Measurements from ENCODE around the gene CDH13. TPM values are rescaled to one million over a fixed set of nuclear protein-coding genes. Genes with fewer than 3 reads are reported as not detected.

Gene CDH13
- total RNA-seq, 1 experiment from 2014 or later, result 0.56 TPM

DNA sequence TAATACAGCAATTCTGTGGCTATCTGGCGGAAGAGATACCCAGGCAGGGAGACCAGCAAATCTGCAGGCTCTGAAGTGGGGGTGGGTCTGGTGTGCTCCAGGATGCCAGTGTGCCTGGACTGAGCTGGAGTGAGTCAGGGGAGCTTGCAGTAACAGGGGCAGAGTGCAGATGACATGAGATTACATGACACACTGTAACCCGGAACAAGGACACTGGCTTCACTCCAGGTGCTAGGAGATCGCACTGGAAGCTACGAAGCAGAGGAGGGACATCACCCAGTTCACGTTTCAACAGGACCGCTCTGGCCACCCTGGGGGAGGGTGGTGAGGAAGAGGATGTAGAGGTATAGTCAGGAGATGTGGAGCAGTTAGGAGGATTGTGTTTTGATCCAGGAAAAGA is 475.6 kb downstream of the CDH13 start:
- H3K4me3 ChIP-seq (ENCODE audit: low read length), result no peak overlapping the region
- H3K9ac ChIP-seq (ENCODE audit: low read length), result no peak overlapping the region
- H3K79me2 ChIP-seq (ENCODE audit: low read length), result no peaks in the 10 kb centered on the region
- H3K27ac ChIP-seq (ENCODE audit: low read length), result no peak overlapping the region
- H3K9me3 ChIP-seq (ENCODE audit: low read length), result 0 out of 2 replicates have a peak, but pooled peaks cover 4% of the 10 kb centered on the region
- no peak overlapping the region for H2AFZ ChIP-seq (ENCODE audit: low read length)
- H4K20me1 ChIP-seq (ENCODE audit: insufficient read depth, low read depth, low read length), result no peaks in the 10 kb centered on the region
- H3K27me3 ChIP-seq (ENCODE audit: low read length), result no peaks in the 10 kb centered on the region
- no peaks in the 10 kb centered on the region for H3K9me2 ChIP-seq (replicated peaks; ENCODE audit: insufficient read depth, low read length)
- no peak for DNase-seq
- H3K4me1 ChIP-seq (ENCODE audit: low read length), result peaks cover 11% of the 10 kb centered on the region
- H3K36me3 ChIP-seq (ENCODE audit: insufficient read depth, low read length), result no peaks in the 10 kb centered on the region
- no peak overlapping the region for H3K4me2 ChIP-seq (ENCODE audit: low read depth, low read length, poor library complexity, severe bottlenecking)

DNA sequence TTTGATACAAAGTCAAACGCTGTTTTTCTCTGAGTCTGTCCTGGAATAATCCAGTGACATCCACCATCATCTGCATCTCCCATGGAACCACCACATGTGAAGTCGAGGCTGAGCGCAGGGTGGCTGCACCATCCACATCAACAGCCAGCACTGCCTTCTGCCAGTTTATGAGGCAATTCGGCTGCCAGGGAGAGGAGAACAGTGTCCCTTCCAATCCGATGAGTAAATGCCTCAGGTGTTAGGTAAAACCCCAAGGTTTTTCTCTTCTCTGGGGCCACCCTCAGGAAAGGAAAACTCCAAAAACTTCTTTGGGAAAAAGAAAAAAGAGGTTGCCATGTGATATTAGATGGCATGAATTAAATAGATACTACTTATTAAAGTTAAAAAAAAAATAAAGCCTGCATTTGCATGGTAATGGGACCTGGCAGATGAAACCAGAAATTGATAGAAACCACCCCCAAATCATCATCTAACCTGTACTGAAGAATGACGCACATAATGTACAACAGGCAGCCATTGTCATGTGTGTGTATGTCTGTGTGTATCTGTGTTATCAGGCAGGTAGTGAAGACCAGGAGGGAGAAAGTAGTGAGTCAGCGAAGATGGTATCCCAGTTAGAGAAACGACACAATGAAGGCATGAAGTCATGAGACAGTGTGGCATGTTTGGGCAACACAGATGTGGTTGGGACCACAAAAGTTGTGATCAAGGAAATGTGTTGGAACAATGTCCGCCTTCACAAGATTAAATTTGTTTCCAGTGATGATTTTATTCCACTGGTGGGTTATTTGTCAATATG is 478.7 kb downstream of the CDH13 start:
- Histone ChIP-seq H3K4me2 (ENCODE audit: low read depth, low read length, poor library complexity, severe bottlenecking) (no peak overlapping the region), H3K27ac (ENCODE audit: low read length) (no peak overlapping the region), H3K9ac (ENCODE audit: low read length) (no peak overlapping the region), H2AFZ (ENCODE audit: low read length) (no peak overlapping the region), H3K27me3 (ENCODE audit: low read length) (no peaks in the 10 kb centered on the region), H4K20me1 (ENCODE audit: insufficient read depth, low read depth, low read length) (no peaks in the 10 kb centered on the region), H3K9me2 (replicated peaks; ENCODE audit: insufficient read depth, low read length) (no peaks in the 10 kb centered on the region), H3K4me1 (ENCODE audit: low read length) (peaks cover 10% of the 10 kb centered on the region), H3K79me2 (ENCODE audit: low read length) (no peaks in the 10 kb centered on the region), H3K36me3 (ENCODE audit: insufficient read depth, low read length) (no peaks in the 10 kb centered on the region), H3K4me3 (ENCODE audit: low read length) (no peak overlapping the region), H3K9me3 (ENCODE audit: low read length) (no peaks in the 10 kb centered on the region)
- no peak for DNase-seq

DNA sequence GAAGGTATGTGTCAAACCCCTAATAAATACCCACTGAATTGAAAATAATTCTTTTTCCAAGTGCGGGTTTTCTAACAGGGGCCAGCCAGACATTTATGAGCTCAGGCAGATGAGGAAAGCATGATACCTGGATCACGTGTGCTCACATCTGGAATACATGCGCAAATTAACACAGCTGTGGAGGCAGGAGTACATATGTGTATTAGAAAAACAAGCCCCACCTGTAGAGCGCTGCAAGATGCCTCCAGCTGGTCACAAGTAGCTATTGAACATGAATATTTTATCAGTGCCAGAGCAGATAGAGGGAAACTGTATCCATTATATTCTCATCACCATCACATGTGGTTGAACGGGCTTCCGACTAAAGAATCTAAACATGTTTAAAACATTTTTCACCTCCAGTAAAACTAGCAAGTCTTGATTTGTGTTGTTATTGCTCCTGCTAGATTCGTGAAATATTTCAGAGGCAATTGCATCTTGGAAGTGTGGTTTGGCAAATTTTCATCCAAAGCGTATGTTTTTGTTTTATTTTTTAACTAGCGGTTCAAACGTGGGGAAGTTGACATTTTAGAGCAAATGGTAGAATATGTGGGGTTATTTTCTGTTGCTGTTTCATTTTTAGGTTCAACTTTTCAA is 482.8 kb downstream of the CDH13 start:
- H2AFZ ChIP-seq (ENCODE audit: low read length), result no peak overlapping the region
- H3K9me2 ChIP-seq (replicated peaks; ENCODE audit: insufficient read depth, low read length), result no peaks in the 10 kb centered on the region
- no peak for DNase-seq
- no peak overlapping the region for H3K4me3 ChIP-seq (ENCODE audit: low read length)
- H3K36me3 ChIP-seq (ENCODE audit: insufficient read depth, low read length), result no peaks in the 10 kb centered on the region
- H3K79me2 ChIP-seq (ENCODE audit: low read length), result no peaks in the 10 kb centered on the region
- no peak overlapping the region for H3K27ac ChIP-seq (ENCODE audit: low read length)
- no peaks in the 10 kb centered on the region for H3K9me3 ChIP-seq (ENCODE audit: low read length)
- no peak overlapping the region for H3K9ac ChIP-seq (ENCODE audit: low read length)
- H3K4me1 ChIP-seq (ENCODE audit: low read length), result peaks cover 25% of the 10 kb centered on the region
- peak overlapping the region; percentile 3 for H3K4me2 ChIP-seq (ENCODE audit: low read depth, low read length, poor library complexity, severe bottlenecking)
- H3K27me3 ChIP-seq (ENCODE audit: low read length), result no peaks in the 10 kb centered on the region
- no peaks in the 10 kb centered on the region for H4K20me1 ChIP-seq (ENCODE audit: insufficient read depth, low read depth, low read length)

DNA sequence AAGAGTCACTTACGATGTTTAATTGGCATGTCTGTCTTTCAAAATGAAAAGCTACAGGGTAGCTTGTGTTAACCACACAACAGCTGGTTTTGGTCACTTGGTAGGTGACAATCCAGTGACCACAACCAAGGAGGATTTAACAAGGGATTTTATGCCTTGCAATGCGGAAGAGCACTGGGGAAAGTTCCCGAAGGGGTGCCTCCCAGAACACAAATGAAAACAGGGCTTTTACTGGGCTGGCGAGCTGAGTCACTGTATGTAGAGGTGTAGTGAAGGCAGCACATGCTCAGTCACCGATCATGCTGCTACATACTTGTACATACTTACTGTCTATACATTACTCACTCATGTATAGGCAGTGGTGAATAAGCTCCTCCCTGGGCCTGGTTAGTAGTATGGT is 483.5 kb downstream of the CDH13 start:
- H3K4me2 ChIP-seq (ENCODE audit: low read depth, low read length, poor library complexity, severe bottlenecking), result peak overlapping the region; percentile 3
- H3K9me2 ChIP-seq (replicated peaks; ENCODE audit: insufficient read depth, low read length), result no peaks in the 10 kb centered on the region
- no peak overlapping the region for H3K9ac ChIP-seq (ENCODE audit: low read length)
- H3K36me3 ChIP-seq (ENCODE audit: insufficient read depth, low read length), result no peaks in the 10 kb centered on the region
- H3K4me3 ChIP-seq (ENCODE audit: low read length), result no peak overlapping the region
- H3K27ac ChIP-seq (ENCODE audit: low read length), result no peak overlapping the region
- H3K79me2 ChIP-seq (ENCODE audit: low read length), result no peaks in the 10 kb centered on the region
- H3K4me1 ChIP-seq (ENCODE audit: low read length), result peaks cover 28% of the 10 kb centered on the region
- no peak overlapping the region for H2AFZ ChIP-seq (ENCODE audit: low read length)
- H3K9me3 ChIP-seq (ENCODE audit: low read length), result no peaks in the 10 kb centered on the region
- no peak for DNase-seq
- H4K20me1 ChIP-seq (ENCODE audit: insufficient read depth, low read depth, low read length), result no peaks in the 10 kb centered on the region
- no peaks in the 10 kb centered on the region for H3K27me3 ChIP-seq (ENCODE audit: low read length)

DNA sequence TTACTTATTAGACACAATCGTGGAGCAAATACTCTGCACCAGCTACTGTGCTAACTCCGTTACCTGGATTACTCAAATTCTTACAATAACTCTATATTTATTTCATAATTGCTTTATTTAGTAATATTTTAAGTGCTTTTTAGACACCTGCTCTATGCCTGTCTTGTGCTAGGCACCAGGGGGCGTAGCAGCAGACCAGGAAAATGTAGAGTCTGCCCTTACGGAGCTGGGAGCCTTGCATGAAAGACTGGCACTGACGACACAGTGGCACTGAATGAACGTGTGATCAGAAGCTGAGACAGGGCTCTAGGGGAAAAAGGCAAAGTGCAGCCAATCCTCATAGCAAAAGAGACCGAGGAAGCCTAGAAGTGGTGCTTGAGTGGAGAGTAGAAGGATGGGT is 486.5 kb downstream of the CDH13 start:
- no peaks in the 10 kb centered on the region for H3K9me2 ChIP-seq (replicated peaks; ENCODE audit: insufficient read depth, low read length)
- H3K27me3 ChIP-seq (ENCODE audit: low read length), result no peaks in the 10 kb centered on the region
- peak; percentile 85 for DNase-seq
- no peak overlapping the region for H3K27ac ChIP-seq (ENCODE audit: low read length)
- H4K20me1 ChIP-seq (ENCODE audit: insufficient read depth, low read depth, low read length), result no peaks in the 10 kb centered on the region
- no peak overlapping the region for H3K9ac ChIP-seq (ENCODE audit: low read length)
- no peaks in the 10 kb centered on the region for H3K79me2 ChIP-seq (ENCODE audit: low read length)
- peaks cover 30% of the 10 kb centered on the region for H3K4me1 ChIP-seq (ENCODE audit: low read length)
- peak overlapping the region; percentile 35 for H3K4me2 ChIP-seq (ENCODE audit: low read depth, low read length, poor library complexity, severe bottlenecking)
- H3K4me3 ChIP-seq (ENCODE audit: low read length), result no peak overlapping the region
- no peak overlapping the region for H2AFZ ChIP-seq (ENCODE audit: low read length)
- H3K36me3 ChIP-seq (ENCODE audit: insufficient read depth, low read length), result no peaks in the 10 kb centered on the region
- no peaks in the 10 kb centered on the region for H3K9me3 ChIP-seq (ENCODE audit: low read length)

DNA sequence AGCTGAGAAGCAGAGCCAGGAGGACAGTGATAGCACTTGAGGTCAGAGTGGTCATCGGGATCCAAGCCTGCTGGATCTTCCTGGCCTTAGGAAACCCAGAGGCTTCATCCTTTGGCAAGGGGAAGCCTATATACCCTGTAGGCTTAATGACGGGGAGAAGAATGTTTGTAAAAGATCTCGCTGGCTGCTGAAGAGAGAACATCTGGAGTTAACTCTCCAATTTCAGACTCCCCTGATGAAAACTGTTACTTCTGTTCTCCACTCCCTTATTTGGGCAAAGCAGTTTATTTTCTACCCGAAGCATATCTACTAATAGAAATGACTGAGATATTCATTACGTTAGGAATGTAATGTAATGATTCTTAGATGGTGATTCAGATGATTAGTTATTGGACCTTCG is 487.0 kb downstream of the CDH13 start:
- Histone ChIP-seq H3K9me3 (ENCODE audit: low read length) (no peaks in the 10 kb centered on the region), H3K4me1 (ENCODE audit: low read length) (peaks cover 30% of the 10 kb centered on the region), H4K20me1 (ENCODE audit: insufficient read depth, low read depth, low read length) (no peaks in the 10 kb centered on the region), H3K27me3 (ENCODE audit: low read length) (no peaks in the 10 kb centered on the region), H3K4me2 (ENCODE audit: low read depth, low read length, poor library complexity, severe bottlenecking) (peak overlapping the region; percentile 35), H3K27ac (ENCODE audit: low read length) (no peak overlapping the region), H3K4me3 (ENCODE audit: low read length) (no peak overlapping the region), H3K9me2 (replicated peaks; ENCODE audit: insufficient read depth, low read length) (no peaks in the 10 kb centered on the region), H2AFZ (ENCODE audit: low read length) (no peak overlapping the region), H3K79me2 (ENCODE audit: low read length) (no peaks in the 10 kb centered on the region), H3K9ac (ENCODE audit: low read length) (no peak overlapping the region), H3K36me3 (ENCODE audit: insufficient read depth, low read length) (no peaks in the 10 kb centered on the region)
- DNase-seq, result no peak

DNA sequence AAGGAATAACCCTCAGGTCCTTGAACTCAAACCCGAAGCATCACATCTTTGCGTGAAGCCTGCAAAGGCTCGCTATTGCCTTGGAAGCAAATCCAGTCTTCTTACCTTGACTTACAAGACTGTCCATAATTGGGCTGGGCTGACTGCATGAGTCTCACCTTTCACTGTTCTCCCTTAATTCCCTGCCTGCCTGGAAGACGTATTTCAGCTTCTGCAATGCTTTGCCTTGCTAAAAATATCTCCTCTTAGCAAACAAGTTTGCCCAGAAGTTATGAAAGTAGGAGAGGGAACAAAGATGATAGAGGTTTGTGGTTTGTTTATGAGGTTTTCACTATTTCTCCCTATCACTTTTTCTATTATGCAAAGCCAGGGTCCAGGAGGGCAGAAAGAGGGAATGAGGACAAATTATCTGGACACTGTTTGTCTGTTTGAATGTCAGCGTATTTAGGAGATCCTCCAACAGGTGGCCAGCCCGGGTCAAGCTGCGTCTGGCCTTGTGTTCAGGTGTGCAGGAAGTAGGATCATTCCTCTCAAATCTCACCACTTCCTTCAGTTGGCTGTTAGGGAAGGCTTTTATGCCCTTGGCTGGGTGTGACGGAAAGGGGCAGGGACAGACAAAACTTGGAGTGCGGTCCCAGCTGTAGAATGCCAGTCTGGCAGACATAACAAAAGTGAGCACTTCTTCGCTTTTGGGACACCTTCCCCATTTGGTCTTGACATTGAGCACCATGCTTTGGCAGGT is 488.9 kb downstream of the CDH13 start:
- Histone ChIP-seq H3K36me3 (ENCODE audit: insufficient read depth, low read length) (no peaks in the 10 kb centered on the region), H3K4me2 (ENCODE audit: low read depth, low read length, poor library complexity, severe bottlenecking) (no peak overlapping the region), H3K27ac (ENCODE audit: low read length) (no peak overlapping the region), H3K79me2 (ENCODE audit: low read length) (no peaks in the 10 kb centered on the region), H2AFZ (ENCODE audit: low read length) (no peak overlapping the region), H3K27me3 (ENCODE audit: low read length) (no peaks in the 10 kb centered on the region), H4K20me1 (ENCODE audit: insufficient read depth, low read depth, low read length) (no peaks in the 10 kb centered on the region), H3K9me2 (replicated peaks; ENCODE audit: insufficient read depth, low read length) (no peaks in the 10 kb centered on the region), H3K9me3 (ENCODE audit: low read length) (no peaks in the 10 kb centered on the region), H3K4me3 (ENCODE audit: low read length) (no peak overlapping the region), H3K4me1 (ENCODE audit: low read length) (peaks cover 25% of the 10 kb centered on the region), H3K9ac (ENCODE audit: low read length) (no peak overlapping the region)
- no peak for DNase-seq

DNA sequence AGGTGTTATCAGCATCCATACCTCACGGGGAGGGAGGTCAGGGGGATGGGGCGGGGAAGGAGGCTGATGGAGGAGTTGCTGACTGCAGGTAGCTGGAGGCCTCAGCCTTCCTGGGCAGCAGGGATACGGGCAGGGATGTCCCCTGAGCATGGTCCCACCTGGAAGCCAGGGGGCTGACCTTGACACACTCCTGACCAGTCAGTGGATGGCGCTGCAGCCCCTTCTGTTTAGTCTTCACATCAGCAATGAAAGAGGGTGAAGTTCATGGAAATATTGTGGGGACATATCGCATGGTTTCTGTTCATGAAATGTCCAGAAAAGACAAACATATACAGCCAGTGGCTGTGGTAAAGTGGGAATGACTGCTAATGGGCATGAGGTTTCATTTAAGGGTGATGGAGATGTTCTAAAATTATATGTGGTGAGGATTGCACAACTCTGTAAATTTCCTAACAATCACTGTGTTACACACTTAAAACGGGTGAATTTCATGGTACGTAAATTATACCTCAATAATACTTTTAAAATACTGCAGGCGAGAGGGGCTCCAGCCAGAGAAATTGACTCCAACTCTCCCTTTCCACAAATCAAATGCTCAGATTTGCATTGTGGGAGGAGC is 489.6 kb downstream of the CDH13 start:
- peak; percentile 57 for DNase-seq
- Histone ChIP-seq H3K27me3 (ENCODE audit: low read length) (no peaks in the 10 kb centered on the region), H3K9me3 (ENCODE audit: low read length) (no peaks in the 10 kb centered on the region), H3K9ac (ENCODE audit: low read length) (no peak overlapping the region), H3K4me1 (ENCODE audit: low read length) (peaks cover 23% of the 10 kb centered on the region), H2AFZ (ENCODE audit: low read length) (no peak overlapping the region), H3K27ac (ENCODE audit: low read length) (no peak overlapping the region), H3K4me2 (ENCODE audit: low read depth, low read length, poor library complexity, severe bottlenecking) (no peak overlapping the region), H3K9me2 (replicated peaks; ENCODE audit: insufficient read depth, low read length) (no peaks in the 10 kb centered on the region), H3K4me3 (ENCODE audit: low read length) (no peak overlapping the region), H4K20me1 (ENCODE audit: insufficient read depth, low read depth, low read length) (no peaks in the 10 kb centered on the region), H3K36me3 (ENCODE audit: insufficient read depth, low read length) (no peaks in the 10 kb centered on the region), H3K79me2 (ENCODE audit: low read length) (no peaks in the 10 kb centered on the region)
